Keratinocyte (primary cell): ENCODE data around the gene LHFPL2. TPM values are rescaled to one million over a fixed set of nuclear protein-coding genes. Genes with fewer than 3 reads are reported as not detected.

Source experiments
- DNase-seq: peaks from one replicate; pipeline ENCODE4 v3.0.0-alpha.2; 2011; ENCODE audit warnings: low read depth, missing footprints, low spot score
- FAIRE-seq: peaks from 2 replicates; lab custom pipeline; 2011; peaks lifted over from hg19 to GRCh38; lab: Jason Lieb, UNC
- H2AFZ ChIP-seq: 2 replicates; pipeline ENCODE4 v1.6.0; 2012; ENCODE audit warnings: low read length, control low read depth, inconsistent platforms; ENCODE audit not compliant: control insufficient read depth
- H3K27ac ChIP-seq: 2 replicates; pipeline ENCODE4 v1.5.1; 2011; ENCODE audit warnings: low read length; ENCODE audit not compliant: control insufficient read depth, insufficient read depth
- H3K27me3 ChIP-seq: 3 replicates; pipeline ENCODE4 v1.6.0; 2011; ENCODE audit warnings: low read length; ENCODE audit not compliant: control insufficient read depth, insufficient read depth; ENCODE audit errors: extremely low read depth
- H3K36me3 ChIP-seq, 2 experiments: 2 replicates in 1 of 2; 3 replicates in 1 of 2; pipeline ENCODE4 v1.5.1; 2011; ENCODE audit warnings: low read length in 2 of 2, mild to moderate bottlenecking in 1 of 2; ENCODE audit not compliant: control insufficient read depth in 2 of 2, insufficient read depth in 2 of 2; ENCODE audit errors: extremely low read depth in 1 of 2
- H3K4me1 ChIP-seq: 3 replicates; pipeline ENCODE4 v1.5.1; 2011; ENCODE audit warnings: low read length; ENCODE audit not compliant: control insufficient read depth, insufficient read depth; ENCODE audit errors: extremely low read depth
- H3K4me2 ChIP-seq: 3 replicates; pipeline ENCODE4 v1.6.0; 2011; ENCODE audit warnings: low read depth, low read length; ENCODE audit not compliant: control insufficient read depth, insufficient read depth; ENCODE audit errors: extremely low read depth
- H3K4me3 ChIP-seq, 3 experiments: fragments of 200-600 bp in 1 of 3; sonication (generic) in 1 of 3; 2 replicates in 2 of 3; 3 replicates in 1 of 3; pipeline ENCODE4 v1.5.1; 2011 to 2016; ENCODE audit warnings: low read length in 3 of 3, mild to moderate bottlenecking in 3 of 3, control low read depth in 2 of 3, inconsistent platforms in 1 of 3, low read depth in 1 of 3, mixed read lengths in 1 of 3, mixed run types in 1 of 3, moderate library complexity in 1 of 3; ENCODE audit not compliant: control insufficient read depth in 2 of 3, insufficient read depth in 2 of 3; ENCODE audit errors: extremely low read depth in 1 of 3
- H3K79me2 ChIP-seq: 2 replicates; pipeline ENCODE4 v1.6.0; 2012; ENCODE audit warnings: low read length; ENCODE audit not compliant: control insufficient read depth, insufficient read depth
- H3K9ac ChIP-seq: 3 replicates; pipeline ENCODE4 v1.6.0; 2011; ENCODE audit warnings: low read length; ENCODE audit not compliant: control insufficient read depth, insufficient read depth; ENCODE audit errors: extremely low read depth
- H3K9me1 ChIP-seq: 3 replicates; pipeline ENCODE4 v1.6.0; 2011; ENCODE audit warnings: low read length; ENCODE audit not compliant: control insufficient read depth, insufficient read depth; ENCODE audit errors: extremely low read depth
- H3K9me3 ChIP-seq: 2 replicates; pipeline ENCODE4 v1.5.1; 2012; ENCODE audit warnings: low read depth, low read length; ENCODE audit not compliant: control insufficient read depth
- H4K20me1 ChIP-seq: 3 replicates; pipeline ENCODE4 v1.6.0; 2011; ENCODE audit warnings: low read length; ENCODE audit not compliant: control insufficient read depth, insufficient read depth; ENCODE audit errors: extremely low read depth
- CTCF ChIP-seq, 3 experiments: IDR thresholded peaks in 1 of 3; conservative IDR thresholded peaks in 1 of 3; optimal IDR thresholded peaks in 1 of 3; 2 replicates in 2 of 3; 3 replicates in 1 of 3; pipeline versions ENCODE3 to v1.5.1; 2011; ENCODE audit warnings: low read length in 3 of 3, mild to moderate bottlenecking in 3 of 3, moderate library complexity in 2 of 3, control low read depth in 1 of 3, inconsistent platforms in 1 of 3; ENCODE audit not compliant: insufficient read depth in 2 of 3; ENCODE audit errors: extremely low read depth in 1 of 3
- EZH2 ChIP-seq: IDR thresholded peaks from one replicate; pipeline ENCODE4 v1.6.1; 2012; ENCODE audit warnings: inconsistent platforms, mild to moderate bottlenecking, low read length, moderate library complexity
- dilution Hi-C: fragments of 300-500 bp; cut with MboI; formaldehyde crosslinking; loops from one replicate; pipeline ENCODE4 v1.7.0; 2020; ENCODE audit warnings: low sequenced_read_pairs; ENCODE audit not compliant: extremely low pct_ligation_motif_present
- polyA plus RNA-seq, 5 experiments: library from polyadenylated mRNA; depleted of rRNA in 3 of 5; stranded (reverse) in 3 of 5; stranded (forward) in 1 of 5; unstranded in 1 of 5; fragments of >200 nt; gene quantifications; 1 replicate in 1 of 5; 2 replicates in 3 of 5; 3 replicates in 1 of 5; pipeline versions ENCODE4 v1.2.1 to v1.2.3, GENCODE V29; 2011 to 2012; ENCODE audit warnings: missing spikeins in 2 of 5, low read depth in 1 of 5, low replicate concordance in 1 of 5

LHFPL2 gene
- polyA plus RNA-seq, 1 donor (not counting 4 experiments of a cell fraction or from before 2014, with no cell fraction given): 11.4 TPM

- Histone ChIP-seq H3K4me1 (peaks cover 24% of the 10 kb centered on the region), H3K4me3 (no peak overlapping the region), H3K9ac (no peak overlapping the region), H2AFZ (no peak overlapping the region), H3K9me1 (peaks cover 7% of the 10 kb centered on the region), H3K79me2 (peaks cover 4% of the 10 kb centered on the region), H3K4me2 (no peak overlapping the region), H3K9me3 (no peaks in the 10 kb centered on the region), H3K27ac (no peak overlapping the region), H3K36me3 (peaks cover 0 to 3% of the 10 kb centered on the region in 2 experiments), H3K27me3 (no peaks in the 10 kb centered on the region), H4K20me1 (no peaks in the 10 kb centered on the region)
- dilution Hi-C loops: no loop called here
- TF ChIP-seq CTCF (optimal IDR thresholded peaks at IDR 0.05 in 1 of 3, IDR thresholded peaks at IDR 0.05 in 1 of 3, conservative IDR thresholded peaks at IDR 0.05 in 1 of 3; ENCODE audit: extremely low read depth in 1 of 3, insufficient read depth in 2 of 3, low read length in 3 of 3) (no peak), EZH2 (no peak)
- DNase-seq: no peak
- FAIRE-seq: no peak
Measured at GRCh38 chr5:78508186-78508765, 140.3 kb downstream of the LHFPL2 start.

DNA sequence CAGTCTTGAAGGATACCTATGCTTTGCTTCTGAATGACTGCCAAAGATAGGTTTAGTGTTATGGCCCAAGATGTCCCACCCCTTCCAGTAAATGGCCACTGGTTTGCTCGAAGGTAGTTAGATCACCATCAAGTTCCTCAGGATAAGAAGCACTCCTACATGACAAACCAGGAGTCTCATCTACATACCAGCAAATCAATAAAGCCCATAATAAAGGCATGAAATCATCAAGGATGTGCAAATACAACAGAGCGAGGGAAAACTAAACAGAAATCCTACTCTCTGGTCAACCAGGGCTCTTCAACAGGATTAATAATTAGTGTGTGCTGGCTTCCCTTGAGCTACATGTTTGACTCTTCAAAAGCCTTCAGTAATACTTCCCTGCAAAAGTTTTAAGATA, 141.0 kb downstream of the LHFPL2 start:
- H3K4me3 ChIP-seq: no peak overlapping the region
- peaks cover 4% of the 10 kb centered on the region for H3K79me2 ChIP-seq
- H3K36me3 ChIP-seq: peaks cover 0 to 3% of the 10 kb centered on the region in 2 experiments
- no peaks in the 10 kb centered on the region for H3K9me3 ChIP-seq
- H3K27ac ChIP-seq: no peak overlapping the region
- TF ChIP-seq EZH2: no peak
- TF ChIP-seq CTCF (optimal IDR thresholded peaks at IDR 0.05 in 1 of 3, IDR thresholded peaks at IDR 0.05 in 1 of 3, conservative IDR thresholded peaks at IDR 0.05 in 1 of 3; ENCODE audit: extremely low read depth in 1 of 3, insufficient read depth in 2 of 3, low read length in 3 of 3): no peak
- dilution Hi-C loops: no loop called here
- DNase-seq (no peak), FAIRE-seq (no peak)
- H2AFZ ChIP-seq: no peak overlapping the region
- no peaks in the 10 kb centered on the region for H4K20me1 ChIP-seq
- H3K4me2 ChIP-seq: no peak overlapping the region
- no peaks in the 10 kb centered on the region for H3K27me3 ChIP-seq
- H3K9me1 ChIP-seq: peaks cover 7% of the 10 kb centered on the region
- peaks cover 24% of the 10 kb centered on the region for H3K4me1 ChIP-seq
- H3K9ac ChIP-seq: no peak overlapping the region
